Measurements from ENCODE around the gene ARHGEF4. TPM values are rescaled to one million over a fixed set of nuclear protein-coding genes. Genes with fewer than 3 reads are reported as not detected.

The ARHGEF4 gene
- total RNA-seq, 1 donor from 2014 or later: 25.5 TPM

- Mint-ChIP-seq H3K27ac (no peak overlapping the region), H3K4me1 (peaks cover 14% of the 10 kb centered on the region), H3K9me3 (no peaks in the 10 kb centered on the region), H3K4me3 (peak overlapping the region; percentile 63), H3K36me3 (no peaks in the 10 kb centered on the region), H3K27me3 (ENCODE audit: low read depth) (peaks cover 10% of the 10 kb centered on the region)
- TF ChIP-seq CTCF (IDR thresholded peaks at IDR 0.05; ENCODE audit: unreplicated experiment): no peak
- peak in 1 of 2 experiments; percentile 38 for DNase-seq (ENCODE audit: low spot score in 2 of 2, unreplicated experiment in 2 of 2)
These were observed 199.1 kb downstream of the ARHGEF4 start for GRCh38 chr2:131035826-131036231.

- no peak overlapping the region for H3K27ac Mint-ChIP-seq
- H3K9me3 Mint-ChIP-seq: no peaks in the 10 kb centered on the region
- peaks cover 10% of the 10 kb centered on the region for H3K27me3 Mint-ChIP-seq (ENCODE audit: low read depth)
- TF ChIP-seq CTCF (IDR thresholded peaks at IDR 0.05; ENCODE audit: unreplicated experiment): no peak
- H3K36me3 Mint-ChIP-seq: no peaks in the 10 kb centered on the region
- peak overlapping the region; percentile 63 for H3K4me3 Mint-ChIP-seq
- DNase-seq (ENCODE audit: low spot score in 2 of 2, unreplicated experiment in 2 of 2): no peak
- H3K4me1 Mint-ChIP-seq: peaks cover 14% of the 10 kb centered on the region
These were observed 199.6 kb downstream of the ARHGEF4 start for GRCh38 chr2:131036269-131036668.

- peaks cover 14% of the 10 kb centered on the region for H3K4me1 Mint-ChIP-seq
These were observed 200.1 kb downstream of the ARHGEF4 start for GRCh38 chr2:131036696-131037397.

GRCh38 chr2:131037398-131038257 is 200.9 kb downstream of the ARHGEF4 start:
- Mint-ChIP-seq H3K4me3 (no peak overlapping the region), H3K27ac (no peak overlapping the region), H3K9me3 (no peaks in the 10 kb centered on the region), H3K36me3 (no peaks in the 10 kb centered on the region), H3K4me1 (peaks cover 14% of the 10 kb centered on the region), H3K27me3 (ENCODE audit: low read depth) (peaks cover 6% of the 10 kb centered on the region)
- DNase-seq (ENCODE audit: low spot score in 2 of 2, unreplicated experiment in 2 of 2): peak in 1 of 2 experiments; percentile 22
- TF ChIP-seq CTCF (IDR thresholded peaks at IDR 0.05; ENCODE audit: unreplicated experiment): no peak

More at GRCh38 chr2:131036696-131037397, 200.1 kb downstream of the ARHGEF4 start:
- Mint-ChIP-seq H3K4me3 (peak overlapping the region; percentile 11), H3K9me3 (no peaks in the 10 kb centered on the region), H3K36me3 (no peaks in the 10 kb centered on the region), H3K27me3 (ENCODE audit: low read depth) (peaks cover 10% of the 10 kb centered on the region), H3K27ac (no peak overlapping the region)
- TF ChIP-seq CTCF (IDR thresholded peaks at IDR 0.05; ENCODE audit: unreplicated experiment): no peak
- peak in 1 of 2 experiments; percentile 29 for DNase-seq (ENCODE audit: low spot score in 2 of 2, unreplicated experiment in 2 of 2)

- Mint-ChIP-seq H3K4me1 (peaks cover 14% of the 10 kb centered on the region), H3K36me3 (no peaks in the 10 kb centered on the region), H3K4me3 (no peak overlapping the region), H3K27ac (no peak overlapping the region), H3K27me3 (ENCODE audit: low read depth) (peaks cover 6% of the 10 kb centered on the region), H3K9me3 (no peaks in the 10 kb centered on the region)
- DNase-seq (ENCODE audit: low spot score in 2 of 2, unreplicated experiment in 2 of 2): peak in 1 of 2 experiments; percentile 26
- no peak for TF ChIP-seq CTCF (IDR thresholded peaks at IDR 0.05; ENCODE audit: unreplicated experiment)
These were observed 201.8 kb downstream of the ARHGEF4 start for GRCh38 chr2:131038258-131039100.

Measured in mesothelial cell of epicardium (in vitro differentiated cells).